ENCODE measurements around the gene DARS1.
A peak's percentile ranks its signal among the peaks of the same experiment; 100 is the strongest.

Gene DARS1

DNA sequence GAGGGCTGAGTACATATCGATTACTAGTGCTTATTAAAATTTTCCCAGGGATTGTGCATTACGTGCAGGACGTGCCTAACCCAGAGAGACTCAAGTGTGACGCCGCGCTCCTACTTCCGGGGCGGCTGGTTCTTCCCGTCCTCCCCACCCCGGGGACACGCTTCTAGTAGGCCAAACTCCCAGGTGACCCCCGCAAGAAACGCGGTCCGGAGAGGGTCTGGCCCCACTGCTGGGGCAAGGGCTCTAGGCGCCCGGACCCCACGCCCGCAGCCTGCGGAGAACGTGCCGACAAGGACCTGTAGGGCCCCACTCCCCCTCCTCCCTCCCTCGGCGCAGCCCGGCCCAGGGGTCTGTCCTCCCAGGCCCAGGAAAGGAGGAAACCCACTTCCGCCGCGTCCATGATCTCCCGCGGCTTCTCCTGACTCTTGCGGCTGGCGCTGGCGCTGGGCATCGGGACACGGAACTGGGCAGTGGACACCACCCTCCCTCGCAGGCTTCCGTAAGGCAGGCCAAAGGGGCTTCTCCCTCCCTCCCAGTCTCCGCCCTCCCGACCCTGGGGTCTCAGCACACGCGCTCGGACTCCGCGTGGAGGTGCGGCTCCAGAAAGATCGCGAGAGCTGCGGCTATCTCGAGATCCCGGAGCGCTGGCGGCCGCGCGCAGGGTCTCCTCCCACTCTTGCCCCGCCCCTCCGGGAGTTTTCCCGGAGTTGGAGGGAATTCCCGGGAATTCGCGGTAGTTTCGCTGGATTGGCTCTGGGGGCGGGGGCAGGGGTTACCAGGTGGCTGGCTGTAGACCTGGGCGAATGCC is at the start of gene DARS1:
DARS1 (minus strand) TSS at position 609 of the 808 bp plus-strand sequence; CDS start at position 451, 158 bp downstream.
- peak; percentile 79 for DNase-seq

DNA sequence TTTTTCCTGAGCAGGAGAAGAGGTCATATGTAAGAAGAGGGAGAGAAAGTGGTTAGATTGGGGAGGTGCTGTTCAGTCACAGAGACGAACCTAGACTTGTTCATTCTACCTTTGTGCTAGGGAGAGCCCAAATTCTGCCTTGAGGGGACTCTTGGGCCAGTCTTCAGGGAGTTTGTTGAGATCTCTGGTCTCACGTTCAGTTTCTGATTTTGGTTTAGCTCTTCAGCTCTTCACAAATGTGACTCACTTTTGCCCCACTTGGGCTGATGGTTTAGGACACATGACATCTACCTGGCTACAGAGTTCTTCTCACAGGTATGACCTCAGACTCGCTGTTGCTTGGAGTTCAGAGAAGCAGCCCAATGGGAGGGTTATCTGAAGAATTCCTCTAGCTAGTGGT is 49.2 kb upstream of the DARS1 start:
- no peak for DNase-seq

DNA sequence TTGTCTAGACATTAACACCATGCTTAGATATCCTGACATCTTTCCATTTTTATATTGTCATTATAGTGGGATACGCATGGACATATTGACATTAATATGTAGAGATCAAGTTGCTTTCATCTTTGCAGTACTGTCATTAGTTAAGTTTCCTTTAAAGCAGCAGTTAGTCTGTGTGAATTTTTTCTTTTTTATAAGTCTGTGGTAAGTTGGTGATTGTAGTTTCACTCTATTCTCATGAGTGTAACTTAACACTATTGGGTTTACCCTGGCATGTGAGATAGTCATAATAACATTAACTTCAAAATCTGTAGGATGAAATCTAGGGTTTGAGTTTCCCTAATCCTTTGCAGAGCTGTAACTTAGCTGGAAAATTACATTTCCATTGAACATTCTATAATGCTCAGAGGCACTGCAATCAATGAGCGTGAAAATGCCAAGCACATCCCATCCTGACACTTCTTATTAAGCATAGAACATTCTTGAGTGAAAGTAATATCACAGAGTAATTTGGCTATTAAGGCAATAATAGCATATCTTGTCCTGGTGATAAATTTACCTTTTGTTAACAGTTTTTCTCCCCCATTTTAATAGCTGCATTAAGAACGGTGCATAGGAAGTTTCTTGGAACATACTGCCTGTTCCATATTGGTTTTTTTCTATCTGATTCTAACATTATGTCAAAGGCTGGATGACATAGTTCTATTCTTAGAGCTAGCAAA is 47.5 kb upstream of the DARS1 start:
- DNase-seq = no peak

- DNase-seq = no peak
Measured at GRCh38 chr2:136032192-136032591, 46.8 kb upstream of the DARS1 start.

DNA sequence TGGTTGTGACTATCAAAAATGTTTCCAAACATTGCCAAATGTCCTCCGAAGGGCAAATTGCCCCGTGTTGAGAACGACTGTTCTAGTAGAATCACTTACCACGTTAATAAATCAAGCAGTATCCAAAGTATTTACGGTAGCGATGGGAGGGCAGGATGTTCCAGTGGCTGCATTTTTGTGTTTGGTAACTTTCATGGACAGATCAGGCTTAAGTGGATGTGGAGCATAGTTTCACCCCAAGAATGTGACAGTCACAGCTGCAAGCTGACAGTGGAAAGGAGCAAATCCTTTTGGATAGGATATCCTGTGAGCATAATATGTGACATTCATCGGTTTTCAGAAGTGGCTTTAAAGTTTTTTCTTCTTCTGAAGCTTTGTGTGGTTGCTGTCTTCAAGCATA is 46.3 kb upstream of the DARS1 start:
- DNase-seq = no peak

DNA sequence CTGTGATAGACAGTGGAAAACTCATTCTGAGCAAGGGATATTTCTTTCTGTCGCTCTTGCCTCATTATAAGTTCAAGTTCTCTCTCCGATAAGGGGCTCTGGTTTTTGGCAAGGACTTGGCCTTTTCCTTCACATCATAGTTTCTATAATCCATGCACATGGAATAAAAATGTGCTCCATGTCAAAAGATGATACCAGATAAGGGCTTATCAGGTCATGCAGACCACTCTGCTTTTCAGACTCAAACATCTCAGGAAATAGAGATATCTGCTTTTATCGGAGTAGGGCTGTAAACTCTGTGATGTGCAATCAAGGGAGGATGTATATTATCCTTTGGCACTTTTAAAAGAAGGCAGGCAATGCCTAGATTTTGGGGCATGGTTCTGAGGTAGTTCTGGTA is 45.0 kb upstream of the DARS1 start:
- DNase-seq = no peak

DNA sequence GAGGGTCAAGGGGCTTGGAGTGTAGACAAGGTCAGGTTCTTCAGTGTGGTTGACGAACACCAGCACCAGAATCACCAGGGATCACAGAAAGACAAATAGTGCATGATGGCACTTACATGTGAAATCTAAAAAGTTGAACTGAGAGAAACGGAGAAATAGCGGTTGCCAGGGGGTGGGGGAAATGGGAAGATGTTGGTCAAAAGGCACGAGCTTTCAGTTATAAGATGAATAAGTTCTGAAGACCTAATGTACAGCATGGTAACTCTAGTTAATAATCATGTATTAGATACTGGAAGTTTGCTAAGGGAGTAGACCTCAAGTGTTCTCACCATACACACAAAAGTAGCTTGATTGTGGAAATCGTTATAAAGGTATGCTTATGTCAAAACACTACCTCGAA is 43.7 kb upstream of the DARS1 start:
- DNase-seq = no peak

GRCh38 chr2:136028001-136028400 is 42.6 kb upstream of the DARS1 start:
- no peak for DNase-seq

- no peak for DNase-seq
Measured at GRCh38 chr2:136027112-136027511, 41.7 kb upstream of the DARS1 start.

DNA sequence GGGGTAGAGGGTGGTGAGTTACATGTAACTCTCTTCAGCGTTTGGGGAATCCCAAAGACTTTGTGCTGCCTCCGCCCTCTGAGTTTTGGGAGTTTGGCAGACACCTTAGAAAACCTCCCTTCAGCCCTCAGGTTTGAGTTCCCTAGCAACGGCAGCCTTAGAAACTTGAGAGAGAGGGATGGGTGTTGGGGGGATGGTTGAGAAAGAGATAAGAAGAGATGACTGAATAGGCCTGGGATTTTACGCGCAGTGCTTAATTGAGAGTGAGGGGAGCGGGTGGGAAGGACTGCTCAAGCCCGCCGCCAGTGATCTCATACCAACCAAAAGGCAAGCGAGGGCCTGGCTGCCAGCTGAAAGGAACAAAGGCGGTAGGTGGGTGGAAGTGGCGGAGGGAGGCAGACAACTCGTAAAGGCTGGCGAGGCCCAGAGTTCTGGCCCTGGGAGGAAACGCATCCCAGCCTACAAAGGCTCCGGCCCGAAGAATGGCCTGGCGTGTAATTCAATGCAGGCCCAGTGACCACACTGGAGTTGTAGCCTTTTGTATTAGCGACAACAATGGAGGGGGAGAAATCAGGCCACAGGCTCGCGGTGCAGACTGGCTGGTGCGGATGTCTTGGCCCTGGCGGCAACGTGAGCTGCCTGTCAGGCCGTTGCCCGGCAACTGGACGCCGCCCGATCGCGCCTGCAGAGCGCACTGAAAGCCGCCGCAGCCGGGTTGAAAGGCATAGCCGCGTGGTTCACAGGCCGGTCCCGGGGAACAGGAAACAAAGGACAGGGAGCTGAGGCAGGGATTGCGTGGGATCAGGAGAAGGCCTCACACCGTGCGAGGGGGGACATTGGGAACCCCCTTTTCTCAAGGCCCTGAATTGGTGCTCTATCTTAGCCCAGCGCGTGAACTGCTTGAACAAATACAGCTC is 39.9 kb upstream of the DARS1 start:
- peak; percentile 47 for DNase-seq

DNA sequence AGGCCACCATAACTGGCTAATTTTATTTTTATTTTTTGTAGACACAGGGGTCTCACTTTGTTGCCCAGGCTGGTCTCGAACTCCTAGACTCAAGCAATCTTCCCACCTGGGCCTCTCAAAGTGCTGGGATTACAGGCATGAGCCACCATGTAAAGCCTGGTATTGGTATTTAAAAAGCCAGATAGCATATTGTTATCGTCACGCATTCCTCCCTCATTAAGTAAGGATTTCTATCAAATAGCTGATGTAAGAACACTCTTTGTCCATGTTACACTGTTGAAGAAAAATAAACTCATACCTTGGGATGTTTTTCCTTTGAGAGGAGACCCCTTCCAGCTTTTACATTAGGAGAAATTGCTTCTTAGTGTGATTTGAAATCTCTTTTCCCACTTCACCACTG is 39.2 kb upstream of the DARS1 start:
- no peak for DNase-seq

DNA sequence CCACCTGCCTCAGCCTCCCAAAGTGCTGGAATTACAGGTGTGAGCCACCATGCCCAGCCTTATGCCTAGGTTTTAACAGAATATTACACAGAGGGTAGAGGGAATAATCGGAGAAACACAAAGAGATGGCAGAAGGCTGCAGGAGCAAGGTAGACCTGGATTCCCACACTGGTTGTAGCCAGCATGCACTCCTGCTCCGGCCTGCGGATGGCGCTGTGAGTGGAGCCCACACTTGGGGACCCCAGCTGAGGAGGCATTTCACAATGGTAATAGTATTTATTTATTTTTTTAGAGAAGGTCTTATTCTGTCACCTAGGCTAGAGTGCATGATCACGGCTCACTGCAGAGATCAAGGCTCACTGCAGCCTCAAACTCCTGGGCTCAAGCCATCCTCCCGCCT is 38.8 kb upstream of the DARS1 start:
- DNase-seq = no peak

DNA sequence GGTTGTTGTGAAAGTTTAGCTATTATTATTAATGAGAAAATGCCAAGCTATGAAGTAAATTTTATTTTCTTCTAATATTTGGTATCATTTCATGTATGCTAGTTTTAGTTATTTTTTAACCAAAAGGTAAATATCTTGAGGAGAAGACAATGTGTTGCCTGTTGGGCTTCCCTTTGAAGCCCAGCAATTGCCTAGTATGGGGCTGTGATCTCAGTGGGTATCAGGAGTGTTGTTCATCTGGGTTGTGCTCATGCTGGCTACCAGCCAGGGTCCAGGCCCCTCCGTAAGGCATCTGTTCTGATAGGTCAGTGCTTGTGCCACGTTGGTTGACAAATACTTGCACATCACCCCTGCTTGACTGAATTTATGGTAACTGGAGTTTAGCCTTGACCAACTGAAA is 38.0 kb upstream of the DARS1 start:
- no peak for DNase-seq

DNA sequence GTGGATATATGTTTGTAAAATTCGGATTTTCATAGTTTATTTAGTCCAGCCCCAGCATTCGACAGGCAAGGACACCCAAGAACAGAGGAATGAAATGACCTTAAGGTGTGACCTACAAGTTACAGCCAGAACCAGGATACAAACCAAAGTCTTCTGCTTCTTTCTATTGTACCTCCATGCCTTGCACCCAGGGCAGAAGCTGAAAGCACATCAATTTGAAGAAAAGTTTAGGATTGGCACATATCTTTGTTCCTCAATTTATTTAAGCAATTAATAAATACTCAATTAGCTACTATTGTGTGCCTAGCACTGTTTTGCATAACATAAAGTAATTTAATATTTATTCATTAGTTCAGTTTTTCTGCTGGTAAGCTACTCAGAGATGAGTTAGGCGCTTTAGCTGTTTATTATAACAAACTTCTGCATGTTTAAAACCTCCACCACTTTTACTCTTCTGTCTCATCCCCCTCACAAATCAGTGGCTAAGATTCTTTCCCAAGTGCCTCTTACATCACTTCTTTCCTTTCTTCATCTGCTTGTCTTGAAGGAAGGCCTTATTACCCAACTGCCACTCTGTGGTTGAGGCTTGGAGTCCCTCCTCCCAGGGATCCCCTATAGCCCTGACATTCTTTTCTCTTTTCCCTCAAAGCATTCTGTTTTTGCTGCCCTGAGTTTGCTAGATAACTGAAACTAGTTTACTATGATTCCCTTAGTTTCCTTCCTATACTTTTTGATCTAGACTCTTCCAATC is 37.1 kb upstream of the DARS1 start:
- no peak for DNase-seq

GRCh38 chr2:136021976-136022375 is 36.5 kb upstream of the DARS1 start:
- DNase-seq = no peak

- no peak for DNase-seq
Measured at GRCh38 chr2:136021406-136021805, 36.0 kb upstream of the DARS1 start.

DNA sequence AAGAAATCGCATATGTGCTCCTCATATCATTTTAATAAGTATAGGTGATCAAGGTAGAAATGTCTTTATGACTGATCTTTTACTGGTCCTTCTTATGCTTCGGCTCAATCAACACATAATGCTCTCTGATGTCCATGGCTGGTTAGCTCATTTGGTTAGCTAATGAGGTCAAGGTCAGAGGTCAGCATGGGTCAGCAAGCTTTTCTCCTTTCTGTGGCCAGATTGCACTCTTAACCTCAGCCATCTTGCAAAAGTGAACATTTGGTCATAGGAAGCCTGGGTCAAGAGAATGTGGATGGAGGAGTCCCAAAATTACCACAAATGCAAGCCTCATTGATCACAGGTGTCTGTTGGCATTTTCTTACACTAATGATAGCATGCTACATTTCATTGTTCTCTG is 35.4 kb upstream of the DARS1 start:
- no peak for DNase-seq

DNA sequence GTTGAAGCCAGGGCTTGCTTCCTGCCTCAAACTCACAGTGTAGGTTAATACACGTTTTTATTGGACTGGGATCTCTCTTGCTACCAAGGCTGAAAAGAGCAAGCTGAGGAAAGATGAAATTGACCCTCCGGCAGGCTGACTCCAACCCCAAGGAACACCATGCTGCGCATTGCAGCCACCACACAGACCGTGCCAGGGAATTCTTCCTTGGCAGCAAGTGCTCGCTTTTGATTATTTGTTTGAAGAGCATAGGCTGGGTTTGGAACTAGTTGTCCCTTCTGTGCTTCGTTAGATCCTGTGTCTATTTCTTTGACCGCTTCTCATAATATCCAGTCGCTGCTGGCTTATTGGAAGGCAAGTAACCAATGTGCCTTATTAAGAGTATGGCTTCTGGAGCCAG is 34.4 kb upstream of the DARS1 start:
- DNase-seq = no peak

GRCh38 chr2:136019306-136019705 is 33.9 kb upstream of the DARS1 start:
- DNase-seq = no peak

- no peak for DNase-seq
Measured at GRCh38 chr2:136017786-136018185, 32.4 kb upstream of the DARS1 start.

DNA sequence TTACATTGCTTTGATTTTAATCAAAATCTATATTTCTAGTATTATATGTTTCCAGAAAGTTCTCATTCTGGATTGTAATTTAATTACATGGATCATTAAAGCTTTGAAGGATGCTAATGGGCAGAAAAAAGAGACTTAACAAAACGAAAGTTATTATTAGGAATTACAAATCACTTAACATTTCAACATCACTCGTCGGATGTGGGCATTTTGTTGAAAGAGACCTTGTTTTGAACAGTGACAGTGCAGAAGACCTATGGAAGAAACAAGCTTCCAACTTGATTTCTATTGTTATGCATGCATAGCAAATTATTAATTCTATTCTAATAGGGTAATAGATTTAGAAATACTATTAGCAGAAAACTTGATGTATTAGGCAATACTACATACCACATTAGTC is 31.4 kb upstream of the DARS1 start:
- DNase-seq = no peak

DNA sequence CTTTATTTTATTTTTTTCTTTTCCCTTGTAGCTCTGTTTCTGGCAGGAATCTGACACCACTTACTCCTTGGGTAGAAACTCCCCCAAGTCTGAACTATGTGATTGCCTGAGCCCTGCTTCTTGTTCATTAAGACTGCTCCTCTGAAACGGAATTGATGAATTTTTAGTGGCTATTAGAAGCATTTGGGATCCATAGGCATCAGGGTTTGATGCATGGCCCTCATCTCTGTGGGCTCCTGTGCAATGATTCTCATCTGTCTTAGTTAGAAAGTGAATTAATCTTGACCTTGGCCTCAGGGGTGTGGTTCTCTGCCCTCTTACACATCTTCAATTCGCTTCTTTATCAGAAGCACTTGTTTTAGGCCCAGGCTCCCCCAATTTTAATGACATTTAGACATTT is 31.0 kb upstream of the DARS1 start:
- DNase-seq = no peak

- DNase-seq = no peak
Measured at GRCh38 chr2:136015699-136016098, 30.3 kb upstream of the DARS1 start.
